ENCODE results near the gene UBASH3A.

DNA sequence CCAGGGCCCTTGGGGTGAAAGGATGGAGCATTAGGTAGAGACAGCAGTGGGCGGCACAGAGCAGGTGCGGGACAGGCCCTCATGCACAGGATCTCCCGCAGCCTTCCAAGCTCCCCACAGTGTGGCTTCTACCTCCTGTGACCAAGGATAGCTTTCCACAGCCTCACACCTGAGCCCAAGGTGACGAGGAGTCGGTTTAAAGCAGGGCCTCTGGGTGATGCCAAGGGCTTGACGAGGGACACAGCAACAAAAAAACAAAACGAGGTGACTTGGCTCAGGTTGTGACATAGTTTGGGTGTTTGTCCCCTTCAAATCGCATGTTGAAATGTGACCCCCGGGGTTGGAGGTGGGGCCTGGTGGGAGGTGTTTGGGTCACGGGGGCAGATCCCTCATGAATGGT is 77.0 kb downstream of the UBASH3A start:
- TF ChIP-seq, protein P1, sequence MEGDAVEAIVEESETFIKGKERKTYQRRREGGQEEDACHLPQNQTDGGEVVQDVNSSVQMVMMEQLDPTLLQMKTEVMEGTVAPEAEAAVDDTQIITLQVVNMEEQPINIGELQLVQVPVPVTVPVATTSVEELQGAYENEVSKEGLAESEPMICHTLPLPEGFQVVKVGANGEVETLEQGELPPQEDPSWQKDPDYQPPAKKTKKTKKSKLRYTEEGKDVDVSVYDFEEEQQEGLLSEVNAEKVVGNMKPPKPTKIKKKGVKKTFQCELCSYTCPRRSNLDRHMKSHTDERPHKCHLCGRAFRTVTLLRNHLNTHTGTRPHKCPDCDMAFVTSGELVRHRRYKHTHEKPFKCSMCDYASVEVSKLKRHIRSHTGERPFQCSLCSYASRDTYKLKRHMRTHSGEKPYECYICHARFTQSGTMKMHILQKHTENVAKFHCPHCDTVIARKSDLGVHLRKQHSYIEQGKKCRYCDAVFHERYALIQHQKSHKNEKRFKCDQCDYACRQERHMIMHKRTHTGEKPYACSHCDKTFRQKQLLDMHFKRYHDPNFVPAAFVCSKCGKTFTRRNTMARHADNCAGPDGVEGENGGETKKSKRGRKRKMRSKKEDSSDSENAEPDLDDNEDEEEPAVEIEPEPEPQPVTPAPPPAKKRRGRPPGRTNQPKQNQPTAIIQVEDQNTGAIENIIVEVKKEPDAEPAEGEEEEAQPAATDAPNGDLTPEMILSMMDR (IDR thresholded peaks at IDR 0.05), result no peak
- no peak for TF ChIP-seq POLR2A (IDR thresholded peaks at IDR 0.05)
